Stimulated activated naive CD8-positive, alpha-beta T cell treated with anti-CD3 and anti-CD28 coated beads, Interleukin-15, amount 100 ng/mL, for 72 hours (primary cell): ENCODE results near the gene KRTAP1-4.
"Not testable (repeated sequence)": the region's sequence is repeated elsewhere in the genome, so short reads cannot be mapped to it uniquely, and the experiment has no call there.

Experiments used
- ATAC-seq: fragments of 150-1000 bp; cut with Tn5 transposase; 2 replicates; pipeline ENCODE4 v1.10.0; 2021; ENCODE audit warnings: mild to moderate bottlenecking, moderate library complexity
- DNase-seq, 2 donors: peaks; one replicate each; pipeline ENCODE4 v3.0.0; 2021 to 2022
- H3K27ac Mint-ChIP-seq, 2 donors: one replicate each; pipeline ENCODE4 v1.8.0; 2022; ENCODE audit warnings: mild to moderate bottlenecking in 2 of 2, mixed read lengths in 2 of 2, moderate library complexity in 2 of 2
- H3K27me3 Mint-ChIP-seq: one replicate; pipeline ENCODE4 v1.8.0; 2022; ENCODE audit warnings: mixed read lengths
- H3K4me1 Mint-ChIP-seq: one replicate; pipeline ENCODE4 v1.8.0; 2022; ENCODE audit warnings: mild to moderate bottlenecking, mixed read lengths
- H3K4me3 Mint-ChIP-seq, 2 donors: one replicate each; pipeline ENCODE4 v1.8.0; 2022; ENCODE audit warnings: mild to moderate bottlenecking in 2 of 2, mixed read lengths in 2 of 2, moderate library complexity in 1 of 2
- H3K9me3 Mint-ChIP-seq, 2 donors: one replicate each; pipeline ENCODE4 v1.8.0; 2022; ENCODE audit warnings: mixed read lengths in 2 of 2

The KRTAP1-4 gene

DNA sequence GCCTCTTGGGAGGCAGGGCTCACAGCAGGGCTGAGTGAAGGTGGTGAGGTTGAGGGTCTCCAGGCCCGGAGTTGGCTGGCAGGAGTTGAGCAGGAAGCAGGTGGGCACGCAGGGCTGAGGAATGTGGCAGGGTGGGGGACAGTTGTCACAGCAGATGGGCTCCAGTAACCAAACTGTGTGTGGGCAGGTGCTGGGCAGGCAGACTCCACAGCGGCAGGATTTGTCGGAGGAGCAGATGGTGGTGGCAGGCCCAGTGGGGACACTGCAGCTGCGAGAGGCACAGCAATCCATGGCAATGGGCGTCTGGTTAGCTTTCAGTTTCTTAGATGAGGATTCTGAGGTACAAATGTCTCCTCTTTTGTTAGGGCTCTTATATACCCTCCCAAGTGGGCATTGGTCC is 30.4 kb downstream of the KRTAP1-4 start, which contains the start of gene KRTAP3-2:
KRTAP3-2 (minus strand) TSS at position 344 of the 400 bp plus-strand sequence; CDS start at position 291, 53 bp downstream.
- H3K27me3 Mint-ChIP-seq, result peaks cover 31% of the 10 kb centered on the region

DNA sequence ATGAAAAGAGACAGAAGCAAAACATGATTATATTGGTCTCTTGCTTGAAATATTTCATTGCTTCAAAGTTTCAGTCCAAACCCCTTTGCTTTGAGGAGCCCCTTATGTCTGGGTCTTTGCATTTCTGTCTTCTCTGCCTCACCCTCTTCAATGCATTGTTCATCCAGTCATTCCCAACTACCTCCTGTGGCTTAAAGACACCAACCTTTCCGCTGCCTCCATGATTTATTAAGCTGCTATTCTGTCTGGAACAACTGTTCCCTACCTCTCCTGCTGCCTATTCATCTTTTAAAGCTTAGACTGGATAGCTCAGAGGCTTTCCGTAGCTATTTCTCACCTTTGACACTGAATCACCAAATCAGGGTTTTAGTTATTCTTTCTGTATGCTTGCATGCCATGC is 32.6 kb downstream of the KRTAP1-4 start:
- DNase-seq (no peak), ATAC-seq (no peak)
- Mint-ChIP-seq H3K27me3 (peaks cover 44% of the 10 kb centered on the region), H3K9me3 (no peaks in the 10 kb centered on the region), H3K4me1 (no peaks in the 10 kb centered on the region), H3K4me3 (no peak overlapping the region), H3K27ac (no peak overlapping the region)

More for the DNA sequence above, 30.4 kb downstream of the KRTAP1-4 start, which contains the start of gene KRTAP3-2:
- H3K27ac Mint-ChIP-seq, DNase-seq, H3K4me3 Mint-ChIP-seq, ATAC-seq, H3K9me3 Mint-ChIP-seq, H3K4me1 Mint-ChIP-seq: not testable (repeated sequence)

DNA sequence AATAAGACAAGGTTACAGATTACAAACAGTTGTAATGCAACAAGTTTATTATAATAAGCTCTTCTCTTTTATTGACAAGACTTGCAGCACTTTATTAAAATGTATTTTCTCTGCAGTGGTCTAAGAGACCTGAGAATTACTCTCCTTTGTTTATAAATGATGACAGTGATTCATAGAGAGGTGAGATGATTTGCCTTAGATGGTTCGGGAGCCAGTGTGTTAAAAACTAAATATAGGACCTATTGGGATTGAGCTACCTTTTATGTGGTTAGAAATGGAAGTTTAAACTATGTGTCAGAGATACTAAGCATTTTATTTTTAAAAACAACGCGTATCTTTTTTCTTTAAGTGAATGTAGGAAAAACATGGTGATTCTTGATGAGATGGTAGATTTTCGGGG is 33.2 kb downstream of the KRTAP1-4 start:
- H3K9me3 Mint-ChIP-seq, result no peaks in the 10 kb centered on the region

DNA sequence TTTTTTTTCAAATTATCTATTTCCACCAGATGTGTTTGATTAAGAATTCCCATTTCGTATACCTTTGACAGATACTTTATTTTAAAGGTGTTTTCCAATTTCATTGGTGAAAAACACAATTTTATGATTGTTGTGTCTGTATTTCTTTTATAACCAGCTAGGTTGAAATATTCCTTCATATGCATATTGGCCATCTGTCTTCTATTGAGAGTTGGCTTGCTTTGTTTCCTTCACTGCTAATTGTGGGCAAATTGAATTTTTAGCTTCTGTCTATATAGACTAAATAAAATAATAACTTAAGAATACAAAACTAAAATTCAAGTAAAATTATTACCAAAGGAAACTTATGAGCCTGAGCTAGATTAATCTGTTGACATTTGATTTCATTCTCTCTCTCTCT is 34.9 kb downstream of the KRTAP1-4 start:
- peaks cover 47% of the 10 kb centered on the region for H3K27me3 Mint-ChIP-seq

More for the DNA sequence above, 33.2 kb downstream of the KRTAP1-4 start:
- Mint-ChIP-seq H3K4me1 (no peaks in the 10 kb centered on the region), H3K27me3 (peaks cover 47% of the 10 kb centered on the region), H3K27ac (no peak overlapping the region), H3K4me3 (no peak overlapping the region)
- no peak for ATAC-seq
- DNase-seq, result no peak

DNA sequence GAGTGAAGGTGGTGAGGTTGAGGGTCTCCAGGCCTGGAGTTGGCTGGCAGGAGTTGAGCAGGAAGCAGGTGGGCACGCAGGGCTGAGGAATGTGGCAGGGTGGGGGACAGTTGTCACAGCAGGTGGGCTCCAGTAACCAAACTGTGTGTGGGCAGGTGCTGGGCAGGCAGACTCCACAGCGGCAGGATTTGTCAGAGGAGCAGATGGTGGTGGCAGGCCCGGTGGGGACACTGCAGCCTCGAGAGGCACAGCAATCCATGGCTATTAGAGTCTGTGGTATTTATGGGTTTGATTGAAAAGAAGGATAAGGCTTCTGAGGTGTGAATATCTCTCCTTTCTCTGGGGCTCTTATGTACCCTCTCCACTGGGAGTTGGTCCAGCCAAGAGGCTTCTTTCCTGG is 36.2 kb downstream of the KRTAP1-4 start, which contains the start of gene KRTAP3-3:
KRTAP3-3 (minus strand) TSS at position 326 of the 400 bp plus-strand sequence; CDS start at position 259, 67 bp downstream.
- H3K9me3 Mint-ChIP-seq, result no peaks in the 10 kb centered on the region
- no peak within 1 kb of the TSS for H3K4me3 Mint-ChIP-seq
- DNase-seq, result no peak
- no peak for ATAC-seq
- H3K4me1 Mint-ChIP-seq, result no peaks in the 10 kb centered on the region
- H3K27me3 Mint-ChIP-seq, result peaks cover 38% of the 10 kb centered on the region
- H3K27ac Mint-ChIP-seq, result no peak within 1 kb of the TSS

More for the DNA sequence above, 34.9 kb downstream of the KRTAP1-4 start:
- Mint-ChIP-seq H3K4me3 (no peak overlapping the region), H3K9me3 (no peaks in the 10 kb centered on the region), H3K4me1 (no peaks in the 10 kb centered on the region), H3K27ac (no peak overlapping the region)
- ATAC-seq, result no peak
- DNase-seq, result no peak

DNA sequence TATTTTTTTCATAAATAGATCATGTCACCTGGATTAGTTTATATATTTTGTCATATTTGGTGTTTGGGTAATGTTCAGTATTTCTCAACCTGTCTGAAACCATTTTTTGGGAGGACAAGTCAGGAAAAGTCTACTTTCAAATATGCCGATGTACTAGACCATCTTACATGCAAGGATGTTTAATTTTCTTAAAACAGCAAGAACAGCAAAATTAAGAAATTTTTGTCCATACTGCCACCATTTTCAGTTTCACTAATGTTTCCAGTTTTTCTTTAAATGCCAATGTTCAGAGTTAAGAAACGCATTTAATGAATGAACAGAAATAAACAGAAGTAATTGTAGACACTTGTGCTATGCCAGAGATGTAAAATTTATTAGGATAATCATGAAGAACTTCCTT is 36.9 kb downstream of the KRTAP1-4 start:
- H3K4me1 Mint-ChIP-seq, result no peaks in the 10 kb centered on the region
- H3K4me3 Mint-ChIP-seq, result no peak overlapping the region
- ATAC-seq (no peak), DNase-seq (no peak)
- no peaks in the 10 kb centered on the region for H3K9me3 Mint-ChIP-seq
- H3K27me3 Mint-ChIP-seq, result peaks cover 33% of the 10 kb centered on the region
- no peak overlapping the region for H3K27ac Mint-ChIP-seq

DNA sequence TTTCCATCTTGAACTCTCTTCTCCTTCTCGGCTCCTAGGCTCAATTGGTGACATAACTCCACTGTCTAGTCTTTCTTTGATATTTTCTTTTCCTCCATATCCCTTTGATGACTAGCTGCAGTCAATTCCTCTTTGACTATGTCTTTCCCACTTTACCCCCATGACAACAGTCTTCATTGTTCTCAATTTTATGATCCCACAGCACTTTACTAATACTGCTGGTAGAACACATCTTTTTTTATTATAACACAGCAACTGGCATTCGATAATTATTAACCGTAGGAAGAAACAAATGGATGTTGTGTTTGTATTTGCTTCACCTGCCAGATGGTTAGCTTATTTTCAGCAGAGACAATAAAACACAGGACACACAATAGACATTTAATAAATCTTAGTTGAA is 37.3 kb downstream of the KRTAP1-4 start:
- H3K27ac Mint-ChIP-seq, result no peak overlapping the region
- H3K9me3 Mint-ChIP-seq, result no peaks in the 10 kb centered on the region
- peaks cover 30% of the 10 kb centered on the region for H3K27me3 Mint-ChIP-seq
- DNase-seq (no peak), ATAC-seq (no peak)
- no peak overlapping the region for H3K4me3 Mint-ChIP-seq
- no peaks in the 10 kb centered on the region for H3K4me1 Mint-ChIP-seq

DNA sequence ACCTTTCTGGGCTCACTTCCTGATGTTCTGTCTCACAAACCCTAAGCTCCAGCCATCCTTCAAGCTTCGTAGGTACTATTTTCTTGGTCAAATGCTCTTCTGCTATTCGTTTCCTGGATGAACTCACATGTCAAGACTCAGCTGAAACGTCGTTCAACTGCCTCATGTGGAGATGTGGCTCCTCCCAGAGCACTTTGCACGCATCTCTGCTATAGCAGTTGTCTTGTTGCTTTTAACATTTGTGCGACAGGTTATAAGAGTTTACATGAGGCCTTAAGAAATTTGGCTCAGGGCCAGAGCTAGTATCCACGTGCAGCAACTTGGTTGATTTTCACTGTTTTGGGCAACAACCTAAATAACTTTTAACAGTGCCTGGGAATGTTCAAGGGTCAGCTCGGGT is 43.1 kb downstream of the KRTAP1-4 start:
- H3K27me3 Mint-ChIP-seq, result peaks cover 8% of the 10 kb centered on the region
- H3K4me3 Mint-ChIP-seq, result no peak overlapping the region
- no peak overlapping the region for H3K27ac Mint-ChIP-seq
- no peak for DNase-seq
- H3K4me1 Mint-ChIP-seq, result no peaks in the 10 kb centered on the region
- no peaks in the 10 kb centered on the region for H3K9me3 Mint-ChIP-seq
- ATAC-seq, result no peak

DNA sequence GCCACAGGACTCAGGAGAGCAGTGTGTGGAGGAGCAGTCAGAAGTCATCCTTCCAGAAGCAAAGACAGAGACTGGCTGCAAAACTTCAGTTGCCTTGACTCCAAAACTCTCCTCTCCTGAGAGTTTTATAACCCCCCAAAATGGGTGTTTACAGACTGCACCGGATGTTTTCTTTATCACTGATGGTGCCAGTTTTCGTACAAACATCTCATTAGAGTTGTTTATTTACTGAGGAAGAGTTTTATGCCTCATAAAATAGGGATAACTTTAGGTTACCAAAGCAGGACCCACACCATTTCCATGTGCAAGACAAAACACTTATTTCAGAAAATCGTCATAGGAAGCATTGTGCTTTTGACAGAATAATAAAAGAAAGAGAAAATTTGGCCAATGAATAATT is 45.8 kb downstream of the KRTAP1-4 start, which contains the start of gene KRT40:
KRT40 (minus strand) TSS at position 101 of the 400 bp plus-strand sequence; CDS start at position 48, 53 bp downstream.
- no peak within 1 kb of the TSS for H3K4me3 Mint-ChIP-seq
- no peak within 1 kb of the TSS for H3K27ac Mint-ChIP-seq
- no peaks in the 10 kb centered on the region for H3K4me1 Mint-ChIP-seq
- H3K9me3 Mint-ChIP-seq, result no peaks in the 10 kb centered on the region
- no peak for DNase-seq
- ATAC-seq, result no peak
- peaks cover 8% of the 10 kb centered on the region for H3K27me3 Mint-ChIP-seq

DNA sequence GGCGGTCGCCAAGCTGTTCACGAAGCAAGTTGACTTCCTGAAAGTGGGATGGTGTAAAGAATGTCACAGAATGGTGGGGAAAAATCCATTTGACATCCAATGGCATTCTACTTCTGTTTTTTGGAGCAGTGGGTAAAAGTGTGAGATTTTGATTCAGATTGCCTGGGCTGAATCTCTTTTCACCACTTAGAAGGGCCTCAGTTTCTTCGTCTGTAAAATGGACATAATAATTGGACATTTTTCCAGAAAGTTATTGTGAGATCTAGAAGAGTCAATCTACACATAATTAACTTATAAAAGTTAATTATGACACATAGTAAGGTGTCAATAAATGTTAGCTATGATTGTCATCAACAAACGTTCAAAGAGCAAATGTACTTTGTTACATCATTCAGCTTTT is 48.9 kb downstream of the KRTAP1-4 start:
- Mint-ChIP-seq H3K27ac (no peak overlapping the region), H3K4me3 (no peak overlapping the region), H3K4me1 (no peaks in the 10 kb centered on the region), H3K27me3 (peaks cover 17% of the 10 kb centered on the region), H3K9me3 (no peaks in the 10 kb centered on the region)
- no peak for ATAC-seq
- no peak for DNase-seq

DNA sequence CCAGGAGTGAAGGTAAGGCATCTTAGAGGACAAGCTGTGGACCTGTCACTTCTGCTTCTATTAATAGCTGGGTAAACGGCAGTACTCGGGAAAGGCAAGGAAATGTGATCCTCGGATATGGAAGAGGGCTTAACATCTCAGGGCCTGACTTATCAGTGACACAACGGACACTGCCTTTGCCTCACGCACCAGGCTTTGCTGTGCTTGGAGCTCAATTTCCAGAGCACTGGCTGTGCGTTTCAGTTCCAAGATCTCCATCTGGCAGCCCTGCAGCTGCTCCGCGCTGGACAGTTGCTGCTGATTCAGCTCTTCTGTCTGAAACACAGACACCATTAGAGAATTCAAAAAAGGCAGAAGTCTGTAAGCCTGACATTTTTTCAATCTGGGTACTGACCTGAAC is 49.4 kb downstream of the KRTAP1-4 start:
- ATAC-seq (no peak), DNase-seq (no peak)
- Mint-ChIP-seq H3K4me1 (no peaks in the 10 kb centered on the region), H3K9me3 (no peaks in the 10 kb centered on the region), H3K4me3 (no peak overlapping the region), H3K27me3 (peaks cover 19% of the 10 kb centered on the region), H3K27ac (no peak overlapping the region)

DNA sequence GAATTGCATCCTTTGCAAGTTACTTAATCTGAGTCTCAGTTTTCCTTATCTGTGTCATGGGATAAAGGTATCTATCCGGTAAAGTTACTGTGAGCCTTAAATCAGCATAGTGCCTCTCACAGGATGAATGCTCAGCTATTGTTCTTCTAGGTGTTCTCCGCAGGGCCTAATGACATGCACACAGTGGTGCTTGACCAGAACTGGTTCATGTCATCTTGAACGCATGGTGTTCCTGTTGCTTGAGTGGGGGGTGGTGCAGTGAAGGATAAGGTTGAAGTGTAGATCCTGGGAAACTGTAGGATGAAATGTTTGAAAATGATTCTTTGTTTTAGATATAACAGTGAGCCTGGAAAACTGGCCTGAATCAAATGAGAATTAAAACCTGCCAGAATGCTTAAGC is 49.9 kb downstream of the KRTAP1-4 start:
- DNase-seq, result no peak
- Mint-ChIP-seq H3K27ac (no peak overlapping the region), H3K4me1 (no peaks in the 10 kb centered on the region), H3K4me3 (no peak overlapping the region), H3K9me3 (no peaks in the 10 kb centered on the region), H3K27me3 (peaks cover 19% of the 10 kb centered on the region)
- ATAC-seq, result no peak
